SK-N-SH (cell line): ENCODE measurements around the gene HEPACAM.

ENCODE experiments used
- NRF1 ChIP-seq: IDR thresholded peaks from 2 replicates; pipeline ENCODE4 v1.6.1; 2012; ENCODE audit warnings: low read depth, mild to moderate bottlenecking, low read length
- RAD21 ChIP-seq: IDR thresholded peaks from 2 replicates; pipeline ENCODE4 v1.6.1; 2012; ENCODE audit warnings: mild to moderate bottlenecking, low read length
- TF ChIP-seq, protein P1 (sequence below): fragments of 200-600 bp; sonication (generic); IDR thresholded peaks from 2 replicates; pipeline ENCODE4 v1.6.1; 2017; ENCODE audit warnings: antibody characterized with exemption, mild to moderate bottlenecking, moderate library complexity
- TF ChIP-seq, protein P2 (sequence below): fragments of 150-350 bp; IDR thresholded peaks from 2 replicates; pipeline ENCODE4 v1.6.1; 2017; ENCODE audit warnings: antibody characterized with exemption, low read length, low read depth, borderline replicate concordance

DNA sequence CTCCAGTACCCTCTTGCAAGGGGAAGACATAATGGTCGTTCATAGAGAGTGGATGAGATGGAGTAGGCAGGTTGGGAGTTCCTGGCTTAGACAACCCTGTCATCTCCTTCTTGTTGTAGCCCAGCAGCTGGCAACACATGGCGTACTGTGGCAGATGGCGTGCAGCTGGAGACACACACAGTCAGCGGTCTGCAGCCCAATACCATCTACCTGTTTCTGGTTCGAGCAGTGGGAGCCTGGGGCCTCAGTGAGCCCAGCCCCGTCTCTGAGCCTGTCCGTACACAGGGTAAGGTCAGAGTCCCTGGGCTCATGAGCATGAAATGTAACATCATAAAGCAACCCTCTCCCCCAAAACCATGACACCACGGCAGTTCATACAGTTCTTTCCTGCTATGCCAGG lies 61.9 kb downstream of the HEPACAM start:
- TF ChIP-seq RAD21: no peak
- TF ChIP-seq, protein P1, sequence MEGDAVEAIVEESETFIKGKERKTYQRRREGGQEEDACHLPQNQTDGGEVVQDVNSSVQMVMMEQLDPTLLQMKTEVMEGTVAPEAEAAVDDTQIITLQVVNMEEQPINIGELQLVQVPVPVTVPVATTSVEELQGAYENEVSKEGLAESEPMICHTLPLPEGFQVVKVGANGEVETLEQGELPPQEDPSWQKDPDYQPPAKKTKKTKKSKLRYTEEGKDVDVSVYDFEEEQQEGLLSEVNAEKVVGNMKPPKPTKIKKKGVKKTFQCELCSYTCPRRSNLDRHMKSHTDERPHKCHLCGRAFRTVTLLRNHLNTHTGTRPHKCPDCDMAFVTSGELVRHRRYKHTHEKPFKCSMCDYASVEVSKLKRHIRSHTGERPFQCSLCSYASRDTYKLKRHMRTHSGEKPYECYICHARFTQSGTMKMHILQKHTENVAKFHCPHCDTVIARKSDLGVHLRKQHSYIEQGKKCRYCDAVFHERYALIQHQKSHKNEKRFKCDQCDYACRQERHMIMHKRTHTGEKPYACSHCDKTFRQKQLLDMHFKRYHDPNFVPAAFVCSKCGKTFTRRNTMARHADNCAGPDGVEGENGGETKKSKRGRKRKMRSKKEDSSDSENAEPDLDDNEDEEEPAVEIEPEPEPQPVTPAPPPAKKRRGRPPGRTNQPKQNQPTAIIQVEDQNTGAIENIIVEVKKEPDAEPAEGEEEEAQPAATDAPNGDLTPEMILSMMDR: no peak
- TF ChIP-seq, protein P2, sequence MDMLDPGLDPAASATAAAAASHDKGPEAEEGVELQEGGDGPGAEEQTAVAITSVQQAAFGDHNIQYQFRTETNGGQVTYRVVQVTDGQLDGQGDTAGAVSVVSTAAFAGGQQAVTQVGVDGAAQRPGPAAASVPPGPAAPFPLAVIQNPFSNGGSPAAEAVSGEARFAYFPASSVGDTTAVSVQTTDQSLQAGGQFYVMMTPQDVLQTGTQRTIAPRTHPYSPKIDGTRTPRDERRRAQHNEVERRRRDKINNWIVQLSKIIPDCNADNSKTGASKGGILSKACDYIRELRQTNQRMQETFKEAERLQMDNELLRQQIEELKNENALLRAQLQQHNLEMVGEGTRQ: no peak
- TF ChIP-seq NRF1: no peak
